Ishikawa (cell line): ENCODE measurements around the gene GJA4.

ENCODE experiments used
- CEBPB ChIP-seq: IDR thresholded peaks from 2 replicates; pipeline ENCODE4 v1.6.1; 2012
- CREB1 ChIP-seq: IDR thresholded peaks from 2 replicates; pipeline ENCODE4 v1.6.1; 2012; ENCODE audit warnings: low read depth
- EGR1 ChIP-seq: IDR thresholded peaks from 2 replicates; pipeline ENCODE4 v1.6.1; 2012
- EP300 ChIP-seq: IDR thresholded peaks from 2 replicates; pipeline ENCODE4 v1.6.1; 2012; ENCODE audit warnings: borderline replicate concordance
- FOXM1 ChIP-seq: IDR thresholded peaks from 2 replicates; pipeline ENCODE4 v1.6.1; 2012; ENCODE audit warnings: low read depth, borderline replicate concordance
- RAD21 ChIP-seq: IDR thresholded peaks from 2 replicates; pipeline ENCODE4 v1.6.1; 2012; ENCODE audit warnings: low read depth
- TAF1 ChIP-seq: IDR thresholded peaks from 2 replicates; pipeline ENCODE4 v1.6.1; 2012; ENCODE audit warnings: low read depth, mild to moderate bottlenecking
- TCF12 ChIP-seq: IDR thresholded peaks from 2 replicates; pipeline ENCODE4 v1.6.1; 2012; ENCODE audit warnings: low read depth
- TEAD4 ChIP-seq: IDR thresholded peaks from 2 replicates; pipeline ENCODE4 v1.6.1; 2012
- YY1 ChIP-seq: IDR thresholded peaks from 2 replicates; pipeline ENCODE4 v1.6.1; 2012; ENCODE audit warnings: low read depth
- ZBTB7A ChIP-seq: IDR thresholded peaks from 2 replicates; pipeline ENCODE4 v1.6.1; 2012; ENCODE audit warnings: low read depth
- TF ChIP-seq, protein P1 (sequence below): IDR thresholded peaks from 2 replicates; pipeline ENCODE4 v1.6.1; 2012
- TF ChIP-seq, protein P2 (sequence below): IDR thresholded peaks from 2 replicates; pipeline ENCODE4 v1.6.1; 2012; ENCODE audit warnings: low read depth, mild to moderate bottlenecking
- TF ChIP-seq, protein P3 (sequence below): IDR thresholded peaks from 2 replicates; pipeline ENCODE4 v1.6.1; 2012

DNA sequence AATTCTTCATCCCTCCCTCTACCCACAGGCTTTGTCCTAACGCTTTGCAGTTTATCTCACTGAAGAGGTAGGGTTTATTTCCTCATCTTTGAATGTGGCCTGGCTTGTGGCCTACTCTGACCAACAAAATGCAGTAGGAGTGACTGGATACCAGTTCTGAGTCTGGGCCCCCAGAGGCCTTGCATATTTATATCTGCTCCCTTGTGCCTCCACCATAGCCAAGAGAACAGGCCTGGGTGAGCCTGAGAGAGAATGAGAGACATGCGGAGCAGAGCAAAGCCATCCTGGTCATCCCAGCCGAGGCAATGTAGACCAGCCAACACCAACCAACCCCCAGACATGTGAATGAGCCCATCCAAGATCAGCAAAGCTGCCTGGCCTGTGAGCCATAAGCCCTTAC is 36.5 kb downstream of the GJA4 start:
- TF ChIP-seq, protein P1, sequence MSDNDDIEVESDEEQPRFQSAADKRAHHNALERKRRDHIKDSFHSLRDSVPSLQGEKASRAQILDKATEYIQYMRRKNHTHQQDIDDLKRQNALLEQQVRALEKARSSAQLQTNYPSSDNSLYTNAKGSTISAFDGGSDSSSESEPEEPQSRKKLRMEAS = no peak
- TF ChIP-seq FOXM1 (no peak), YY1 (no peak), TEAD4 (no peak), TCF12 (no peak), TAF1 (no peak), RAD21 (no peak), CEBPB (no peak), EP300 (no peak), CREB1 (no peak), ZBTB7A (no peak), EGR1 (no peak)
- TF ChIP-seq, protein P2, sequence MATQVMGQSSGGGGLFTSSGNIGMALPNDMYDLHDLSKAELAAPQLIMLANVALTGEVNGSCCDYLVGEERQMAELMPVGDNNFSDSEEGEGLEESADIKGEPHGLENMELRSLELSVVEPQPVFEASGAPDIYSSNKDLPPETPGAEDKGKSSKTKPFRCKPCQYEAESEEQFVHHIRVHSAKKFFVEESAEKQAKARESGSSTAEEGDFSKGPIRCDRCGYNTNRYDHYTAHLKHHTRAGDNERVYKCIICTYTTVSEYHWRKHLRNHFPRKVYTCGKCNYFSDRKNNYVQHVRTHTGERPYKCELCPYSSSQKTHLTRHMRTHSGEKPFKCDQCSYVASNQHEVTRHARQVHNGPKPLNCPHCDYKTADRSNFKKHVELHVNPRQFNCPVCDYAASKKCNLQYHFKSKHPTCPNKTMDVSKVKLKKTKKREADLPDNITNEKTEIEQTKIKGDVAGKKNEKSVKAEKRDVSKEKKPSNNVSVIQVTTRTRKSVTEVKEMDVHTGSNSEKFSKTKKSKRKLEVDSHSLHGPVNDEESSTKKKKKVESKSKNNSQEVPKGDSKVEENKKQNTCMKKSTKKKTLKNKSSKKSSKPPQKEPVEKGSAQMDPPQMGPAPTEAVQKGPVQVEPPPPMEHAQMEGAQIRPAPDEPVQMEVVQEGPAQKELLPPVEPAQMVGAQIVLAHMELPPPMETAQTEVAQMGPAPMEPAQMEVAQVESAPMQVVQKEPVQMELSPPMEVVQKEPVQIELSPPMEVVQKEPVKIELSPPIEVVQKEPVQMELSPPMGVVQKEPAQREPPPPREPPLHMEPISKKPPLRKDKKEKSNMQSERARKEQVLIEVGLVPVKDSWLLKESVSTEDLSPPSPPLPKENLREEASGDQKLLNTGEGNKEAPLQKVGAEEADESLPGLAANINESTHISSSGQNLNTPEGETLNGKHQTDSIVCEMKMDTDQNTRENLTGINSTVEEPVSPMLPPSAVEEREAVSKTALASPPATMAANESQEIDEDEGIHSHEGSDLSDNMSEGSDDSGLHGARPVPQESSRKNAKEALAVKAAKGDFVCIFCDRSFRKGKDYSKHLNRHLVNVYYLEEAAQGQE = no peak
- TF ChIP-seq, protein P3, sequence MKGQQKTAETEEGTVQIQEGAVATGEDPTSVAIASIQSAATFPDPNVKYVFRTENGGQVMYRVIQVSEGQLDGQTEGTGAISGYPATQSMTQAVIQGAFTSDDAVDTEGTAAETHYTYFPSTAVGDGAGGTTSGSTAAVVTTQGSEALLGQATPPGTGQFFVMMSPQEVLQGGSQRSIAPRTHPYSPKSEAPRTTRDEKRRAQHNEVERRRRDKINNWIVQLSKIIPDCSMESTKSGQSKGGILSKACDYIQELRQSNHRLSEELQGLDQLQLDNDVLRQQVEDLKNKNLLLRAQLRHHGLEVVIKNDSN = no peak
